AG04449 (cell line): Measurements from ENCODE around the gene FLT3.
"Not testable (repeated sequence)": the region's sequence is repeated elsewhere in the genome, so short reads cannot be mapped to it uniquely, and the experiment has no call there.

Experiments used
- CTCF ChIA-PET: fragments of 350-600 bp; formaldehyde crosslinking; extraction: SDS; loops from one replicate; lab custom pipeline; 2021; ENCODE audit warnings: antibody characterized with exemption; lab: Yijun Ruan, JAX
- POLR2A ChIA-PET: fragments of 400-600, 350-600 bp; formaldehyde crosslinking; extraction: SDS; loops from one replicate; lab custom pipeline; 2020; ENCODE audit warnings: antibody characterized with exemption, inconsistent platforms; lab: Yijun Ruan, JAX
- DNase-seq: peaks from one replicate; pipeline ENCODE4 v3.0.0-alpha.2; 2010; ENCODE audit warnings: low read depth, low spot score
- H3K4me3 ChIP-seq: 2 replicates; pipeline ENCODE4 v1.5.1; 2011; ENCODE audit warnings: low read depth, mild to moderate bottlenecking, control low read depth, low read length
- CTCF ChIP-seq: IDR thresholded peaks from one replicate; pipeline ENCODE4 v1.5.1; 2011; ENCODE audit warnings: mild to moderate bottlenecking, moderate library complexity, low read length, control low read depth, inconsistent platforms; ENCODE audit not compliant: insufficient read depth; ENCODE audit errors: missing control alignments

Gene FLT3

GRCh38 chr13:28043224-28043623, 57.2 kb downstream of the FLT3 start:
- no peak for TF ChIP-seq CTCF

GRCh38 chr13:28041501-28041900, 58.9 kb downstream of the FLT3 start:
- ChIA-PET POLR2A (no interaction called here), CTCF (no interaction called here)
- no peak for DNase-seq
- H3K4me3 ChIP-seq = no peak overlapping the region
- TF ChIP-seq CTCF = no peak

More at GRCh38 chr13:28043224-28043623, 57.2 kb downstream of the FLT3 start:
- CTCF ChIA-PET = no interaction called here
- POLR2A ChIA-PET = no interaction called here
- DNase-seq = no peak
- H3K4me3 ChIP-seq = no peak overlapping the region

- CTCF ChIA-PET = no interaction called here
- no peak overlapping the region for H3K4me3 ChIP-seq
- no peak for DNase-seq
- POLR2A ChIA-PET = no interaction called here
- TF ChIP-seq CTCF = no peak
Measured at GRCh38 chr13:28041031-28041461, 59.3 kb downstream of the FLT3 start.

GRCh38 chr13:28037399-28037798, 63.0 kb downstream of the FLT3 start:
- no peak overlapping the region for H3K4me3 ChIP-seq
- ChIA-PET POLR2A (no interaction called here), CTCF (no interaction called here)
- TF ChIP-seq CTCF = no peak
- no peak for DNase-seq

- DNase-seq = no peak
- TF ChIP-seq CTCF = no peak
- CTCF ChIA-PET = interaction anchor here (0.5 kb wide), 1 partner anchor 84 kb away, joined by 3 read pairs; no protein-coding TSS in a partner anchor
- POLR2A ChIA-PET = no interaction called here
- H3K4me3 ChIP-seq = no peak overlapping the region
Measured at GRCh38 chr13:28035146-28035782, 65.1 kb downstream of the FLT3 start.

GRCh38 chr13:28033894-28034655, 66.3 kb downstream of the FLT3 start:
- H3K4me3 ChIP-seq = no peak overlapping the region
- ChIA-PET POLR2A (no interaction called here), CTCF (no interaction called here)
- no peak for TF ChIP-seq CTCF
- DNase-seq = no peak

- CTCF ChIA-PET = interaction anchor here (1.2 kb wide), 1 partner anchor 12 kb away, joined by 4 read pairs; no protein-coding TSS in a partner anchor
- DNase-seq, POLR2A ChIA-PET, H3K4me3 ChIP-seq: not testable (repeated sequence)
Measured at GRCh38 chr13:28032438-28032837, 67.9 kb downstream of the FLT3 start.
